Ecto neural progenitor cell (in vitro differentiated cells): ENCODE measurements around the gene SLC41A3.
"Not testable (repeated sequence)": the region's sequence is repeated elsewhere in the genome, so short reads cannot be mapped to it uniquely, and the experiment has no call there.

ENCODE experiments used
- DNase-seq: peaks from one replicate; pipeline ENCODE4 v3.0.0-alpha.2; 2018; ENCODE audit warnings: low spot score

SLC41A3 gene

GRCh38 chr3:126003447-126004190 is 80.3 kb downstream of the SLC41A3 start:
- DNase-seq, result no peak

DNA sequence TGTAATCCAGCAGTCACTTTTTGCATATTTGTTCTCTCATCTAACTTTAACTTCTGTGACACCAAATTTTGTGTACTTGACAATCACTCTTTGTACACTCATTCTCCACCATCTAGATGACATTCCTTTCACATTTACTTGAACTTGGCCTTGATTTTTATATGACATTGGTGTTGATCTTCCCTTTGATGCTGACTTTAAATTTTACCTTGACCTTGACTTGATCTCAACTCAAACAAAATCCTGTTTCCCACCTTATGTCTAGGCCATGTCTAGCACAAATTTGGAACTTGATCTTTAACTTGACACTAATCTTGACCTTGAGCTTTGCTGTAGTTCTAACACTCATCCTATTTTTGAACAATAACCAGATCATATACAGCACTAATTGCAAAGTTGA is 81.7 kb downstream of the SLC41A3 start:
- DNase-seq, result no peak

DNA sequence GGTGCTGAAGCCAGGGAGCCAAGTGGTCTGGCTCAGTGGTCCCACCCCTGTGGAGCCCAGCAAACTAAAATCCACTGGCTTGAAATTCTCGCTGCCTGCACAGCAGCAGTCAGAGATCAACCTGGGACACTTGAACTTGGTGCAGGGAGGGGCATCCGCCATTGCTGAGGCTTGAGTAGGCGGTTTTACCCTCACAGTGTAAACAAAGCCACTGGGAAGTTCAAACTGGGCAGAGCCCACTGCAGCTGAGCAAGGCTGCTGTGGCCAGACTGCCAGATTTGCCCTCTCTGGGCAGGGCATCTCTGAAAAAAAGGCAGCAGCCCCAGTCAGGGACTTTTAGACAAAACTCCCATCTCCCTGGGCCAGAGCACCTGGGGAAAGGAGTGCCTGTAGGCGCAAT is 87.2 kb downstream of the SLC41A3 start:
- not testable (repeated sequence) for DNase-seq

GRCh38 chr3:125990253-125990970 is 93.5 kb downstream of the SLC41A3 start:
- peak; percentile 92 for DNase-seq

- DNase-seq, result not testable (repeated sequence)
Observed at GRCh38 chr3:125984951-125985350, 99.0 kb downstream of the SLC41A3 start.

GRCh38 chr3:125977104-125977503 is 106.8 kb downstream of the SLC41A3 start:
- DNase-seq, result not testable (repeated sequence)

DNA sequence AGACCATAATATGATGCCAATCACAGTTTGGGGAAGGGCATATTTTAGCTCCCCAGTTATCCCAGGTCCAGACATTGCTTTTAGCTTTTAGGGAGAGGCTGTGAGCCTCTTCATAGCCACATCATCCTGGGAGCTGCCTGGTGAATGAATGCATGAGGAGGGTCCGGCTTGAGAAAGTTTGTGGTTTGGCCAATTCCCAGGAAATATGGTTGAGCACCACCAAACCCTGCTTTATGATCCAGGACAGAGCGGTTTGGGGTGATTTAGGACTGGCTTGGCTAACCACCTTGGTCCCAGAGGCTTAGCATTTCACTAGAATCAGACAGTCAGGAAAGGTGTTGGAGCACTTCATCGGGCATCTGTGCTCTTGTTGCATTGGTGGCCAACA is 107.9 kb downstream of the SLC41A3 start:
- DNase-seq, result not testable (repeated sequence)

DNA sequence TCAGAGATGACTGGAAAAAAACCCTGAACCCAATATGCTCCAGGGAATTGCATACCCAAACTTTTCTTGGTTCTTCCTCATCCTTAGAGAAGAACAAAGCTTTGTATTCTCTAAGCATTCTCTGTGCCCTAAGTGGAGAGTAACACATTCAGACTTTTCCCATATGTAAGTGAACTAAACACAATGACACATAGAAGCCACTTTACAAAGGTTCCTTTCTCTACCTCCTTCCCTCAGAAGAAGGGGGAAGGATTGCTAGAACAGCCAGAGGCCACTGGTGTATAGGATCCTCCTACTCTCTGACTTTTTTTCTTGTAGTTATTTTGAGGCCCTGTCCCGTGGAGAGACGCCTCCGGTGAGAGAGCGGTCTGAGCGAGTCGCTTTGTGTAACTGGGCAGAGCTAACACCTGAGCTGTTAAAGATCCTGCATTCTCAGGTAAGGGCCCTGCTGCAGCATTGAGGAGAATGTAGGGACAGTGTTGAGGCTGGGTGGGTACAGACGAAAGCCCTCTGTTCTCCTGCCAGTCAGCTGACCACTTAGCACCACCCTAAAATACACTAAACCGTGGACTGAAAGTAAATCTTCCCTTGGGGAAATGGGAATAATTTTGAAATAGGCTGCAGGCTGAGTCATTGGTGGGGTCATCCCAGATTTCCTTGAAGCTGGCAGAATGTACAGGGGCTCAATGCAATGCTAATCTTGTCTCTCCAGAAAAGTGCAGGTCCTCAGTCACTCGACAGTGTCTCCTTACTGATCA is 108.5 kb downstream of the SLC41A3 start:
- DNase-seq, result not testable (repeated sequence)

- DNase-seq, result peak; percentile 56
Observed at GRCh38 chr3:125971997-125972944, 111.7 kb downstream of the SLC41A3 start.

DNA sequence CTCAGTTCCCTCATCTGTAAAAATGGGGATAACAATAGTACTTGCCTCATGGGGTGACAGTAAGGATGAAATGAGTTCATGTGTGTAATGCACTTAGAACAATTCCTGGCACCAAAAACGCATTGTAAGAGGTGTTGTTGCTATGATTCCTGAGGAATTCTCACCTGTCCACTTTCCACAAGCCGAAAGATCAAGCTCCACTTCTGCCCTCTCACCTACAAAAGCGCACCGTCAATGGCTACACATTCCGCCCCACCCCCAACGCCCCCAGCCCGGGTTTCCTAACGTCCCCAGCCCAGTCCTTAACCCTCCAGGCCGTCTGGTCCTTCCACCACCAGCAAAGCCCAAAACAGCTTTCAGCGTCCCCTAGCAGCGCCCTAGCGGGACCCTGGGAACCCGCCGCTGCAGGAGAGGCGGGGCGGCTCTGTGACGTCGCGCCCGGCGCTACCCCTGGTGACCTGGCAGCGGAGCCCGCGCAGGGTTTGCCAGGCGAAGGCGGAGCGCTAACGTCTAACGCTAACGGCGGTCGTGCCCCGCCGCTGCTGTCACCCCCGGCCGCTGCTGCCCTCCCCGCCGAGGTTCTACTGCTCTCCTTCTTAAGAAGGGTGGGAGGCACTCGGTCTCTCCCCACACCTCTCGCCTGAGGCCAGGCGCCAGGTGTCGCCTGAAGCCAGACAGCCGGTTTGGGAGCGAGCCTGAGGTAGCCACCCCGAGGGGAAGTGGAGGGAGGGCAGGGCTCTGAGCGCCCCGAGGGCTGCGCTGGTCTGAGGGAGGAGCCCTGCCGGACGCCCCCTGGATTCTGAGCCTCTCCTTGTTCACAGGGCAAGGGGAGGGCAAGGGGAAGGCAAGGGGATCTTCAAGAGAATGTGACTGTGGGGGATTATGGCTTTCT is 115.0 kb downstream of the SLC41A3 start, which contains the start of gene ROPN1B:
TSS of gene ROPN1B (plus strand) at position 478 of the 892 bp plus-strand sequence. CDS start 2,877 bp downstream, outside the sequence.
- not testable (repeated sequence) for DNase-seq

GRCh38 chr3:125968121-125968520 is 115.8 kb downstream of the SLC41A3 start:
- DNase-seq, result not testable (repeated sequence)

DNA sequence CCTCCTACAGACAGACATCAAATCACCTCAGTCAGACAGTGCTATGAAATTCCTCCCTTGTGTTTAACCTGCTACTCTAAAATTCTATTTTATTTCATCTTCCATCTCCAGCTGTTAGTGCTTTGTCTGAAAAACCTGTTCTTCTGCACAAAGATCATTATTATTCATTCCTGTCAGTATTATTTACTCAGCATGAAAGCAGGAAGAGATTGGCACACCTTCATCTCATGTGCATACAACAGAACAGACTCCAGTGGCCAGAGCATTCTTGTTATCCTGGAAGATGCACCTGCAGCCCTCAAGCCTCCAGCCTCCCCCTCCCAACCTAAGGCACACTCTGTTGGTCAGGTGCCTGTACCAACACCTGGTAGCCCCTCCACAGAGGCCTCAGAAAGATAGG is 116.8 kb downstream of the SLC41A3 start:
- no peak for DNase-seq

- no peak for DNase-seq
Observed at GRCh38 chr3:125965505-125965904, 118.4 kb downstream of the SLC41A3 start.

DNA sequence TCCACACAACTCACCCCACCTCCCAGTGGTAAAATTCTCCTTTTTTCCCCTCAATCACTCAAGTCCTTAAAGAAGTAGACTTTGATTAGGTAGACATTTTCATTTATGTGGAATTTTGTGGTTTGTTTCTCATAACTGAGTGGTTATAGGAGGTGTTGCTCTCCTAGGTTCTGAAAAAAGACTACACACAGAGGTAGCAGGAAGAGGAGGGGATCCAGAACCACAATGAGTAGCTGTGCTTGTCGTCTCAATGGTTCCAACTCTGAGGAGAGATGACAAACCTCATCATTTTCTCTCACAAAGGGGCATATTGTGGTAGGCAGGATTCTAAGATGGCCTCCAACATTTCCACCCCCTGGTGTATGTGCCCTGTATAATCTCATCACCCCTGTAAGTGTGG is 120.1 kb downstream of the SLC41A3 start:
- DNase-seq, result not testable (repeated sequence)

DNA sequence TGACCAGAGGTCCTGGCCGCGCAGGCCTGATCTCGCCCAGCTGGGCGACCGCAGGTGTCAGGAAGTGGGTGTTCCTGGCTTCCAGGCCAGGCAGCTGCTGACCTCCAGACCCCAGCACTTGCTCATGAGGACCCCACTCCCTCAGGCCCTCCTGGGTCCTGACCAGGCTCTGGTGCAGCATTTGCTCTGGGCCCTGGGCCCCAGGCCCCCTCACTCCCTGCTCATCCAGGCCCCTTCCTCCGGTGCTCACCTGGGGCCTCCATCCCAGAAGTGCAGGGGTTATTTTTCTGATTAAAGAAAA is 122.7 kb downstream of the SLC41A3 start:
- no peak for DNase-seq

DNA sequence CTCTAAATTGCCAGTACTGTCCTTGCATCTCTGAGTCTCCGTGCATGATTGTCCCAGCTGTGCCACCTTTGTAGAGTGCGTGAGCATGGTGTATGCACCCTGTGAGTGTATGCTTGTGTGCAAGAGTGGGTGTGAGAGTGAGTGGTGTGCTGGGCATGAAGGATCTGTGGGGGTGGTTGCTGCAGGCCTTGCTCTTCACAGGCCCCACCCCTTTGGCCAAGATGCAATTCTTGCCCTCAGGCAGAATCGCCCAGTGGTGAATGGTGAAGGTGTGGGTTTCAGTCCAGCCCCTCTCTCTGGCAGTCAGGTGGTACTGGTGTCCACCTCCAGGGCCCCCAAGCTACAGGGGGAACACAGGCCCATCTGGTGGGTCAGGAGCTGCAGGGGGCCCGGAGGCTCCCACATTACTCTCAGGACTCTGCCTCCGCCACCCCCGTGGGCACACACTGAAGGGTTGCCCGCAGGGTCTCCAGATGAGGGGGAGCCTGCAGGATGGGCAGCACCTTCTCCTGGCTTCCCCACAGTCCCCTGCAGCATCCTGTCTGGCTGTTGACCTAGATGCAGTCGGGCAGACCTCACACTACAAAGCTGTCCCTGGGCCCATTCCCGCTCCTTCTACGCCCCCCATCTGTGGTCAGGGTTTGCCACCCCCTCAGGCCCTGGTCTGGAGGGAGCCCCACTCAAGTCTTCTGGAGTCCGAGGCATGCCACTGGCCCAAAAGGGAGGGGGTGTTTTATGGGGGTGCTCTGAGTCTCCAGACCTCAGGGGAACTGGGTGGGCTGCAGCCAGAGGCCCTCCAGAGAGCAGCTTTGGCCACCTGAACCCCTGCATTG is 123.3 kb downstream of the SLC41A3 start:
- no peak for DNase-seq

GRCh38 chr3:125960066-125960424 is 123.9 kb downstream of the SLC41A3 start:
- no peak for DNase-seq

DNA sequence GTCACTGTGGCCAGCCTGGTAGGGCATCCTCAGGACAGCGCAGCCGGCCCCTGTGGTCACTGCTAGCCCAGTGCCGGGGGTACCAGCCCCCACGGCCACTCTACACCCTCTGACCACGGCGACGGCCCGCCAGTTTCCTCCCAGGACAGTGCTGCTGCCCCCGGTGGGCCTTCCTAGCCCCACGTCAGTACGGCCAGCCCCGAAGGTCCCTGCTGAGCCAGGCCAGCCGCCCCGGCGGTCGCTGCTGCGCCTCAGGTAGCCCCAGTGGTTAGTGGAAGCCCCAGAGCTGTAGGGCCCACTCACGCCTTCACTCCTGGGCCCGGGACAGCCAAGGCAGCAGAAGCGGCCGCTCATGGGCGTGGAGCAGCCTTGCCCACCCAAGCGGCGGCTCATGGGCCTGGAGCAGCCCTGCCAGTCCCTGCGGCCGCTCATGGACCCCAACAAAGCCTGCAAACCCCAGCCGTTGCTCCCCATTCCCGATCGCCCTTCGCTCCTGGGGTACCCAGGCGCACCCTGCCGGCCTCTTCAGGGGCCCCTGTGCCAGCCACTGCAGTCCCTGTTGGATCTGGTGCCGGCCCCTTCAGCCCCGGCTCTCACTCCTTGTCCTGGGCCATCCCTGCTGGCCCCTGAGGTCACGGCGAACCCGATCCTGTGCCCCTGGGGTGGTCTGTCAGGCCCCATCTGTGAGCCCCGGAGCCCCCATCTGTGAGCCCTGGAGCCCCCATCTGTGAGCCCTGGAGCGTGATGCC is 124.4 kb downstream of the SLC41A3 start:
- no peak for DNase-seq
